PFSK-1 (cell line): Measurements from ENCODE around the gene HSPD1.

Experiments used
- FOXP2 ChIP-seq: optimal IDR thresholded peaks from 2 replicates; pipeline ENCODE3; 2011; ENCODE audit warnings: borderline replicate concordance, control low read depth, inconsistent platforms; ENCODE audit not compliant: insufficient read depth; ENCODE audit errors: extremely low read length, extremely low read depth
- POLR2AphosphoS5 ChIP-seq: IDR thresholded peaks from 2 replicates; pipeline ENCODE4 v1.6.1; 2012; ENCODE audit warnings: low read depth, mild to moderate bottlenecking, control low read depth, low read length, moderate library complexity
- REST ChIP-seq, 2 experiments: IDR thresholded peaks; 2 replicates each; pipeline versions ENCODE4 v1.6.1 to v1.8.0; 2011 to 2012; ENCODE audit warnings: low read depth in 2 of 2, low read length in 2 of 2, control low read depth in 1 of 2, inconsistent platforms in 1 of 2, mild to moderate bottlenecking in 1 of 2, moderate library complexity in 1 of 2; ENCODE audit not compliant: insufficient read depth in 1 of 2
- SIN3A ChIP-seq: IDR thresholded peaks from 2 replicates; pipeline ENCODE4 v1.6.1; 2012; ENCODE audit warnings: mild to moderate bottlenecking, low read length, moderate library complexity, borderline replicate concordance; ENCODE audit not compliant: insufficient read depth
- TAF1 ChIP-seq: IDR thresholded peaks from 2 replicates; pipeline ENCODE4 v1.6.1; 2012; ENCODE audit warnings: low read length, control low read depth, borderline replicate concordance; ENCODE audit not compliant: insufficient read depth

Gene HSPD1

GRCh38 chr2:197498235-197498936 lies 1.3 kb downstream of the HSPD1 start:
- TF ChIP-seq POLR2AphosphoS5 (no peak), TAF1 (0 out of 2 replicates have a peak, but pooled peaks have one; percentile 17)

- TF ChIP-seq TAF1 (no peak), REST (IDR thresholded peaks at IDR 0.05; ENCODE audit: insufficient read depth in 1 of 2, low read depth in 2 of 2, low read length in 2 of 2) (no peak), POLR2AphosphoS5 (no peak), SIN3A (no peak), FOXP2 (no peak)
Observed at GRCh38 chr2:197497326-197497725, 2.3 kb downstream of the HSPD1 start.

GRCh38 chr2:197496695-197497094 lies 2.9 kb downstream of the HSPD1 start:
- TF ChIP-seq SIN3A (no peak), REST (IDR thresholded peaks at IDR 0.05; ENCODE audit: insufficient read depth in 1 of 2, low read depth in 2 of 2, low read length in 2 of 2) (no peak), TAF1 (no peak), FOXP2 (no peak), POLR2AphosphoS5 (no peak)

GRCh38 chr2:197495433-197496134 lies 4.1 kb downstream of the HSPD1 start:
- no peak for TF ChIP-seq TAF1
- TF ChIP-seq POLR2AphosphoS5, result no peak
- TF ChIP-seq REST (IDR thresholded peaks at IDR 0.05; ENCODE audit: insufficient read depth in 1 of 2, low read depth in 2 of 2, low read length in 2 of 2), result no peak
- no peak for TF ChIP-seq FOXP2
- TF ChIP-seq SIN3A, result no peak

GRCh38 chr2:197487385-197487784 lies 12.3 kb downstream of the HSPD1 start:
- TF ChIP-seq TAF1, result no peak
- TF ChIP-seq FOXP2, result no peak
- TF ChIP-seq REST (IDR thresholded peaks at IDR 0.05; ENCODE audit: insufficient read depth in 1 of 2, low read depth in 2 of 2, low read length in 2 of 2), result no peak
- no peak for TF ChIP-seq POLR2AphosphoS5
- TF ChIP-seq SIN3A, result no peak
